OCI-LY3 (cell line): ENCODE measurements around the gene CHD5.

Source experiments
- H2AFZ ChIP-seq: fragments of 200-600, 300-600 bp; shearing (Covaris generic); 2 replicates; pipeline ENCODE4 v1.6.0; 2014; ENCODE audit warnings: antibody characterized with exemption, low read depth, low read length
- H3K27ac ChIP-seq: fragments of 200-600, 300-600 bp; sonication (generic); 2 replicates; pipeline ENCODE4 v1.5.1; 2014; ENCODE audit warnings: mild to moderate bottlenecking, low read length, moderate library complexity, mixed read lengths
- H3K27me3 ChIP-seq: fragments of 200-600, 300-600 bp; sonication (generic); 2 replicates; pipeline ENCODE4 v1.6.1; 2014; ENCODE audit warnings: low read depth, low read length, mixed read lengths
- H3K36me3 ChIP-seq: fragments of 200-600, 300-600 bp; sonication (generic); replicated peaks from 2 replicates; pipeline ENCODE3; 2014; ENCODE audit warnings: low read depth, low read length, mixed read lengths
- H3K4me1 ChIP-seq: fragments of 300-600, 200-600 bp; sonication (generic); 2 replicates; pipeline ENCODE4 v1.6.1; 2014; ENCODE audit warnings: low read length, mixed read lengths
- H3K4me2 ChIP-seq: fragments of 200-600, 300-600 bp; sonication (generic); 2 replicates; pipeline ENCODE4 v1.6.1; 2014; ENCODE audit warnings: low read length, mixed read lengths
- H3K4me3 ChIP-seq: fragments of 300-600, 200-600 bp; sonication (generic); 2 replicates; pipeline ENCODE4 v1.5.1; 2014; ENCODE audit warnings: antibody characterized with exemption, mild to moderate bottlenecking, low read length, moderate library complexity
- H3K79me2 ChIP-seq: fragments of 300-600, 200-600 bp; shearing (Covaris generic); 2 replicates; pipeline ENCODE4 v1.6.1; 2014; ENCODE audit warnings: mild to moderate bottlenecking, low read length, mixed read lengths
- H3K9ac ChIP-seq: fragments of 300-600, 200-600 bp; shearing (Covaris generic); 2 replicates; pipeline ENCODE4 v1.6.0; 2014; ENCODE audit warnings: mild to moderate bottlenecking, low read length, moderate library complexity
- H3K9me3 ChIP-seq: fragments of 200-600, 300-600 bp; shearing (Covaris generic); 2 replicates; pipeline ENCODE4 v1.6.1; 2014; ENCODE audit warnings: low read length, mixed read lengths; ENCODE audit not compliant: insufficient read depth
- H4K20me1 ChIP-seq: fragments of 200-600, 300-600 bp; sonication (generic); 2 replicates; pipeline ENCODE4 v1.6.1; 2016; ENCODE audit warnings: low read length, mixed read lengths; ENCODE audit not compliant: insufficient read depth
- CTCF ChIP-seq: fragments of 200-600, 300-600 bp; sonication (generic); IDR thresholded peaks from 2 replicates; pipeline ENCODE4 v1.5.1; 2014; ENCODE audit warnings: antibody characterized with exemption, low read length, low read depth
- EZH2phosphoT487 ChIP-seq: fragments of 200-600 bp; shearing (Covaris generic); IDR thresholded peaks from 2 replicates; pipeline ENCODE4 v1.6.1; 2018; ENCODE audit warnings: antibody characterized with exemption, mixed run types, low read depth

CHD5 gene

DNA sequence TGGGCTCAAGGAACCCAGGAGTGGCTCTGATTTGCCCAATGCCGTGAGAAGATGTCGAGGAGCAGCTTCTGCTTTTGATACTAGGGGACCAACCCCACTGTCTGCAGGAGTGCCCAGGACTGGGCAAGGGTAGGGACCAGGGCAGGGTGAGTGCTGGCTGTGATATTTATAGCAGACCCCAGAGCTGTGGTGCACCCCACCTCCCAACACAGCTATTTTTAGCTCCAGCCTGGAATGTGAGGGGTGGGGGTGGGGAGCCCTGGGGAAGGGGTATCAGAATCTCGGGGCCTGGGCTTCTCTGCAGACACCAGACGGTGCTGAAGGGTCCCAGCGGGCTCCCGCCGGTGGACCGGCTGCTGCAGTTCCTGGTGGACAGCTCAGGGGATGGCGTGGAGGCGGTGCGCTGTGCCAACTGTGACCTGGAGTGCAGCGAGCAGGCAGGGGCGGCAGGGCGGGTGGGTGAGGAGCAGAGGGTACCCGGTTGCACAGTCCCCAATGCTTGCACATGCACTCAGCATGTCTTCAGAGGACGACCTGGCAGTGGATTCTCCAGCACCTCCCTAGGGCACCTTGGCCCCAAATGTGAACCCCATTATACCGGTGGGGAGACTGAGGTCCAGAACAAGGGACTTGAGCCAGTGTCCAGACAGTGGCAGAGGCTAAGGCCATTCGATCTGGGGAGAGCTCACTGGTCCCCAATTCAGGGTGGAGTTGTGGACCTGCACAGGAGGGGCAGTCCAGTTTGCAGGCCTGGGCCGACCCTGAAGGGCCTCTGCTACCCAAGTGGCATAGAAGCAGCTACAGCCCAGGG is 27.2 kb upstream of the CHD5 start:
- Histone ChIP-seq H3K9ac (no peak overlapping the region), H3K79me2 (no peaks in the 10 kb centered on the region), H3K27me3 (no peaks in the 10 kb centered on the region), H2AFZ (no peak overlapping the region), H3K27ac (no peak overlapping the region), H3K4me1 (peaks cover 2% of the 10 kb centered on the region), H4K20me1 (no peaks in the 10 kb centered on the region), H3K4me3 (no peak overlapping the region), H3K9me3 (no peaks in the 10 kb centered on the region), H3K4me2 (no peak overlapping the region), H3K36me3 (no peaks in the 10 kb centered on the region)
- no peak for TF ChIP-seq EZH2phosphoT487
- TF ChIP-seq CTCF: no peak

DNA sequence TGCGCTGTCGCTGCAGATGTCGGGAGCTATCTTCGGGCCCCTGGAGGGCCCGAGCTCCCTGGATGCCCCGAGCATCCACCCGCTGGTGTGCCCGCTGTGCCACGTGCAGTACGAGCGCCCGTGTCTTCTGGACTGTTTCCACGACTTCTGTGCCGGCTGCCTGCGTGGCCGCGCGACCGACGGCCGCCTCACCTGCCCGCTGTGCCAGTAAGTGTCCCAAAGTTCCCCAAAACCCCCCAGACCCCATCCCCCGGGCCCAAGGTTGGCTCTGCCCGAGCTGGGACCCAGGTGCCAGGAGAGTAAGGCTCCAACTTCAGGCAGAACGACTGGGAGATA is 26.4 kb upstream of the CHD5 start:
- no peak overlapping the region for H2AFZ ChIP-seq

GRCh38 chr1:6205849-6206519 is 25.9 kb upstream of the CHD5 start, which contains the start of gene RNF207:
TSS of gene RNF207 (plus strand) at chr1:6206119. CDS start at chr1:6206536, 417 bp downstream.
- Histone ChIP-seq H3K4me3 (peak within 1 kb of the TSS; percentile 77), H3K79me2 (no peaks in the 10 kb centered on the region), H3K4me2 (peak within 1 kb of the TSS; percentile 68), H2AFZ (peak within 1 kb of the TSS; percentile 31; the same call in 1 of the 2 replicates), H3K27me3 (no peaks in the 10 kb centered on the region), H3K27ac (no peak within 1 kb of the TSS), H3K9me3 (no peaks in the 10 kb centered on the region), H3K4me1 (no peaks in the 10 kb centered on the region), H3K36me3 (no peaks in the 10 kb centered on the region), H3K9ac (peak within 1 kb of the TSS; percentile 68), H4K20me1 (no peaks in the 10 kb centered on the region)
- TF ChIP-seq CTCF (no peak), EZH2phosphoT487 (no peak)

More for the DNA sequence above, 26.4 kb upstream of the CHD5 start:
- TF ChIP-seq CTCF (no peak), EZH2phosphoT487 (no peak)
- Histone ChIP-seq H3K79me2 (no peaks in the 10 kb centered on the region), H3K4me3 (peak overlapping the region; percentile 77), H3K36me3 (no peaks in the 10 kb centered on the region), H3K27ac (no peak overlapping the region), H4K20me1 (no peaks in the 10 kb centered on the region), H3K4me1 (no peaks in the 10 kb centered on the region), H3K4me2 (peak overlapping the region; percentile 68), H3K27me3 (no peaks in the 10 kb centered on the region), H3K9ac (peak overlapping the region; percentile 68), H3K9me3 (no peaks in the 10 kb centered on the region)

DNA sequence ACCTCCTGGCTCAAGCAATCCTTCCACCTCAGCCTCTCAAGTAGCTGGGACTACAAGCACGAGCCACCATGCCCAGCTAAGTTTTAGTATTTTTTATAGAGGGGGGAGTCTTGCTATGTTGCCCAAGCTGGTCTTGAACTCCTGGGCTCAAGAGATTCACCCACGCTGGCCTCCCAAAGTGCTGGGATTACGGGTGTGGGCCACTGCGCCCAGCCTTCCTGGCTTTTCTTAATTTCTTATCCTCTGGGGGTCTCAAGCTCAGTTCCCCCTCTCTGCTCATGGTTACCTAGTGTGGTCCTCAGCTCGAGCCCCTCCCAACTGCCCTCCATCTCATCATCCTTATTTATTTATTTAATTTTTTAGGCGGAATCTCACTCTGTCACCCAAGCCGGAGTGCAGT is 22.1 kb upstream of the CHD5 start:
- Histone ChIP-seq H3K4me2 (no peak overlapping the region), H3K27ac (no peak overlapping the region)

More for the DNA sequence above, 22.1 kb upstream of the CHD5 start:
- H3K9me3 ChIP-seq: no peaks in the 10 kb centered on the region
- H3K27me3 ChIP-seq: no peaks in the 10 kb centered on the region
- TF ChIP-seq CTCF (no peak), EZH2phosphoT487 (no peak)
- H3K4me3 ChIP-seq: no peak overlapping the region
- H3K9ac ChIP-seq: no peak overlapping the region
- H4K20me1 ChIP-seq: peaks cover 10% of the 10 kb centered on the region; the same call in 1 of the 2 replicates
- H2AFZ ChIP-seq: no peak overlapping the region
- peaks cover 32% of the 10 kb centered on the region for H3K79me2 ChIP-seq
- peaks cover 20% of the 10 kb centered on the region for H3K4me1 ChIP-seq
- peaks cover 10% of the 10 kb centered on the region for H3K36me3 ChIP-seq
